Measurements from ENCODE around the gene LACTB.

DNA sequence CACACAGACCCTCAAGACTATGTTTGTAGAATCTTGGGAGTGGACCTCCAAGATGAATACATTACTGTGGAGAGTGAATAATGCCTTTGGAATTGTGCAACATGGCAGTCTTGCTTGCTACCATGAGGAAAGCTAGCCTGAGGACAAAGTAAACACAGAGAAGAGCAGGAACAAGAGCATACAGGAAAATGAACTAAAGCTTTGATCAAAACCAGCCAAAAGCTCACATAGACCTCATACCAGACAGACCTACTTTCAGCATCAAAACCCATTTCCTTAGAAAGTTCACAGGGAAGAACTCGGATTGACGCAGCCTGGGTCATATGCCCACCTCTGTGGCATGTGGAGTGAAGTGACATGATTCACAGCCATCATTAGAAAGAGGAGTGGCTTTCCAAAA lies 64.4 kb downstream of the LACTB start:
- TF ChIP-seq ZBTB7A (tag by site-specific recombination; IDR thresholded peaks at IDR 0.05; ENCODE audit: low read depth) = no peak
- TF ChIP-seq, protein P1, sequence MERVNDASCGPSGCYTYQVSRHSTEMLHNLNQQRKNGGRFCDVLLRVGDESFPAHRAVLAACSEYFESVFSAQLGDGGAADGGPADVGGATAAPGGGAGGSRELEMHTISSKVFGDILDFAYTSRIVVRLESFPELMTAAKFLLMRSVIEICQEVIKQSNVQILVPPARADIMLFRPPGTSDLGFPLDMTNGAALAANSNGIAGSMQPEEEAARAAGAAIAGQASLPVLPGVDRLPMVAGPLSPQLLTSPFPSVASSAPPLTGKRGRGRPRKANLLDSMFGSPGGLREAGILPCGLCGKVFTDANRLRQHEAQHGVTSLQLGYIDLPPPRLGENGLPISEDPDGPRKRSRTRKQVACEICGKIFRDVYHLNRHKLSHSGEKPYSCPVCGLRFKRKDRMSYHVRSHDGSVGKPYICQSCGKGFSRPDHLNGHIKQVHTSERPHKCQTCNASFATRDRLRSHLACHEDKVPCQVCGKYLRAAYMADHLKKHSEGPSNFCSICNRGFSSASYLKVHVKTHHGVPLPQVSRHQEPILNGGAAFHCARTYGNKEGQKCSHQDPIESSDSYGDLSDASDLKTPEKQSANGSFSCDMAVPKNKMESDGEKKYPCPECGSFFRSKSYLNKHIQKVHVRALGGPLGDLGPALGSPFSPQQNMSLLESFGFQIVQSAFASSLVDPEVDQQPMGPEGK (tag by site-specific recombination; IDR thresholded peaks at IDR 0.05) = no peak
- TF ChIP-seq, protein P2, sequence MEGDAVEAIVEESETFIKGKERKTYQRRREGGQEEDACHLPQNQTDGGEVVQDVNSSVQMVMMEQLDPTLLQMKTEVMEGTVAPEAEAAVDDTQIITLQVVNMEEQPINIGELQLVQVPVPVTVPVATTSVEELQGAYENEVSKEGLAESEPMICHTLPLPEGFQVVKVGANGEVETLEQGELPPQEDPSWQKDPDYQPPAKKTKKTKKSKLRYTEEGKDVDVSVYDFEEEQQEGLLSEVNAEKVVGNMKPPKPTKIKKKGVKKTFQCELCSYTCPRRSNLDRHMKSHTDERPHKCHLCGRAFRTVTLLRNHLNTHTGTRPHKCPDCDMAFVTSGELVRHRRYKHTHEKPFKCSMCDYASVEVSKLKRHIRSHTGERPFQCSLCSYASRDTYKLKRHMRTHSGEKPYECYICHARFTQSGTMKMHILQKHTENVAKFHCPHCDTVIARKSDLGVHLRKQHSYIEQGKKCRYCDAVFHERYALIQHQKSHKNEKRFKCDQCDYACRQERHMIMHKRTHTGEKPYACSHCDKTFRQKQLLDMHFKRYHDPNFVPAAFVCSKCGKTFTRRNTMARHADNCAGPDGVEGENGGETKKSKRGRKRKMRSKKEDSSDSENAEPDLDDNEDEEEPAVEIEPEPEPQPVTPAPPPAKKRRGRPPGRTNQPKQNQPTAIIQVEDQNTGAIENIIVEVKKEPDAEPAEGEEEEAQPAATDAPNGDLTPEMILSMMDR (tag by site-specific recombination; IDR thresholded peaks at IDR 0.05) = no peak
- no peak for TF ChIP-seq TCF7L2 (IDR thresholded peaks at IDR 0.05; ENCODE audit: borderline replicate concordance, low read depth, low read length)
- TF ChIP-seq ZNF549 (tag by site-specific recombination; IDR thresholded peaks at IDR 0.05) = no peak
- no peak for TF ChIP-seq ZNF138 (tag by site-specific recombination; IDR thresholded peaks at IDR 0.05; ENCODE audit: borderline replicate concordance)
- TF ChIP-seq SCRT2 (tag by site-specific recombination; IDR thresholded peaks at IDR 0.05) = no peak
- TF ChIP-seq ZBTB21 (tag by site-specific recombination; IDR thresholded peaks at IDR 0.05) = no peak
- no peak for TF ChIP-seq PRDM1 (tag by site-specific recombination; IDR thresholded peaks at IDR 0.05)
- no peak for TF ChIP-seq YY1 (tag by site-specific recombination; IDR thresholded peaks at IDR 0.05)
